Right kidney (tissue), 1 donor: ENCODE measurements around the gene MRPL2.
A peak's percentile ranks its signal among the peaks of the same experiment; 100 is the strongest.
"Not testable (repeated sequence)": the region's sequence is repeated elsewhere in the genome, so short reads cannot be mapped to it uniquely, and the experiment has no call there.

Experiments
- DNase-seq: peaks from one replicate; pipeline ENCODE4 v3.0.0-alpha.2; 2016

MRPL2 gene

GRCh38 chr6:43054206-43054943 is 4.9 kb downstream of the MRPL2 start:
- no peak for DNase-seq

GRCh38 chr6:43053545-43054205 is 5.6 kb downstream of the MRPL2 start, which contains the start of gene CUL7:
Gene CUL7 (minus strand): TSS chr6:43053851. CDS start chr6:43052788, 1,063 bp downstream.
- peak; percentile 93 for DNase-seq

GRCh38 chr6:43052842-43053544 is 6.2 kb downstream of the MRPL2 start:
- no peak for DNase-seq

- DNase-seq, result no peak
These were observed 6.9 kb downstream of the MRPL2 start for GRCh38 chr6:43052225-43052841.

- no peak for DNase-seq
These were observed 8.3 kb downstream of the MRPL2 start for GRCh38 chr6:43050981-43051380.

- DNase-seq, result no peak
These were observed 11.2 kb downstream of the MRPL2 start for GRCh38 chr6:43047998-43048397.

GRCh38 chr6:43045371-43045930 is 13.8 kb downstream of the MRPL2 start:
- no peak for DNase-seq

GRCh38 chr6:43043310-43043709 is 15.9 kb downstream of the MRPL2 start:
- DNase-seq, result no peak

- DNase-seq, result not testable (repeated sequence)
These were observed 17.8 kb downstream of the MRPL2 start for GRCh38 chr6:43041475-43041874.

GRCh38 chr6:43040542-43041257 is 18.5 kb downstream of the MRPL2 start:
- DNase-seq, result no peak

- no peak for DNase-seq
These were observed 20.5 kb downstream of the MRPL2 start for GRCh38 chr6:43038727-43039126.

- no peak for DNase-seq
These were observed 21.5 kb downstream of the MRPL2 start for GRCh38 chr6:43037706-43038105.

- DNase-seq, result no peak
These were observed 22.0 kb downstream of the MRPL2 start for GRCh38 chr6:43037197-43037596.

- no peak for DNase-seq
These were observed 22.5 kb downstream of the MRPL2 start for GRCh38 chr6:43036712-43037111.

- no peak for DNase-seq
These were observed 23.6 kb downstream of the MRPL2 start for GRCh38 chr6:43035495-43036194.

GRCh38 chr6:43034190-43034525 is 25.1 kb downstream of the MRPL2 start:
- no peak for DNase-seq

- DNase-seq, result no peak
These were observed 25.6 kb downstream of the MRPL2 start for GRCh38 chr6:43033496-43034189.

GRCh38 chr6:43032326-43032725 is 26.9 kb downstream of the MRPL2 start:
- no peak for DNase-seq

GRCh38 chr6:43029120-43029519 is 30.1 kb downstream of the MRPL2 start:
- DNase-seq, result no peak

- DNase-seq, result no peak
These were observed 32.9 kb downstream of the MRPL2 start for GRCh38 chr6:43026365-43026764.

- DNase-seq, result no peak
These were observed 34.8 kb downstream of the MRPL2 start for GRCh38 chr6:43024436-43024835.
